IMR-90 (cell line): ENCODE data around the gene MRPL3. TPM values are rescaled to one million over a fixed set of nuclear protein-coding genes. Genes with fewer than 3 reads are reported as not detected.

Experiments used
- ATAC-seq: fragments of 200-7000 bp; cut with Tn5 transposase; 2 replicates; pipeline ENCODE4 v1.9.1; 2020; ENCODE audit warnings: low read depth, mild to moderate bottlenecking, moderate library complexity
- BruUV-seq: library from RNA; stranded (reverse); fragments of 400-500 nt; replicated peaks from 2 replicates; lab custom pipeline; 2021; lab: Mats Ljungman, UMichigan
- CTCF ChIA-PET: fragments of 300-600 bp; formaldehyde crosslinking; extraction: SDS; loops from one replicate; lab custom pipeline; 2021; ENCODE audit warnings: antibody characterized with exemption; lab: Yijun Ruan, JAX
- POLR2A ChIA-PET: fragments of 300-600 bp; sonication (Branson Sonifier 250); formaldehyde crosslinking; loops from one replicate; lab custom pipeline; 2022; ENCODE audit warnings: antibody characterized with exemption; ENCODE audit not compliant: unreplicated experiment; lab: Charles Lee
- DNase-seq: peaks from one replicate; pipeline ENCODE4 v3.0.0; 2013
- H2AFZ ChIP-seq: replicated peaks from 2 replicates; pipeline ENCODE3; 2013; ENCODE audit warnings: low read length, mild to moderate bottlenecking; ENCODE audit not compliant: poor library complexity
- H2AK5ac ChIP-seq: 2 replicates; pipeline ENCODE4 v1.6.1; 2013; ENCODE audit warnings: low read depth, low read length, inconsistent platforms
- H2AK9ac ChIP-seq: replicated peaks from 2 replicates; pipeline ENCODE3; 2013; ENCODE audit warnings: mild to moderate bottlenecking, low read depth, low read length, moderate library complexity; ENCODE audit not compliant: poor library complexity
- H2BK120ac ChIP-seq: 2 replicates; pipeline ENCODE4 v1.6.1; 2013; ENCODE audit warnings: low read depth, low read length, inconsistent platforms
- H2BK15ac ChIP-seq: 3 replicates; pipeline ENCODE4 v1.6.1; 2013; ENCODE audit warnings: low read depth, low read length, inconsistent platforms
- H2BK20ac ChIP-seq: 2 replicates; pipeline ENCODE4 v1.6.1; 2013; ENCODE audit warnings: low read depth, mild to moderate bottlenecking, inconsistent platforms, low read length, moderate library complexity
- H2BK5ac ChIP-seq: 2 replicates; pipeline ENCODE4 v1.6.1; 2013; ENCODE audit warnings: mild to moderate bottlenecking, low read depth, low read length, inconsistent platforms; ENCODE audit not compliant: poor library complexity, severe bottlenecking
- H3K14ac ChIP-seq: replicated peaks from 2 replicates; pipeline ENCODE4 v1.6.1; 2013; ENCODE audit warnings: low read depth, low read length, inconsistent platforms
- H3K18ac ChIP-seq: 2 replicates; pipeline ENCODE4 v1.6.1; 2013; ENCODE audit warnings: low read depth, low read length, control low read depth
- H3K23ac ChIP-seq: 2 replicates; pipeline ENCODE4 v1.6.1; 2013; ENCODE audit warnings: low read depth, low read length, inconsistent platforms
- H3K27ac ChIP-seq: 2 replicates; pipeline ENCODE4 v1.5.1; 2013; ENCODE audit warnings: mild to moderate bottlenecking, control low read depth, low read length; ENCODE audit not compliant: insufficient read depth
- H3K27me3 ChIP-seq: 2 replicates; pipeline ENCODE4 v1.6.1; 2013; ENCODE audit warnings: low read length; ENCODE audit not compliant: control insufficient read depth, insufficient read depth
- H3K36me3 ChIP-seq: 2 replicates; pipeline ENCODE4 v1.6.1; 2013; ENCODE audit warnings: low read length, mixed read lengths; ENCODE audit not compliant: control insufficient read depth, insufficient read depth
- H3K4ac ChIP-seq: 2 replicates; pipeline ENCODE4 v1.6.1; 2013; ENCODE audit warnings: low read depth, low read length, inconsistent platforms
- H3K4me1 ChIP-seq: 2 replicates; pipeline ENCODE4 v1.6.1; 2013; ENCODE audit warnings: low read length, mixed read lengths; ENCODE audit not compliant: control insufficient read depth, insufficient read depth
- H3K4me2 ChIP-seq: 2 replicates; pipeline ENCODE4 v1.6.1; 2013; ENCODE audit warnings: low read depth, mild to moderate bottlenecking, control low read depth, low read length, moderate library complexity
- H3K4me3 ChIP-seq: 2 replicates; pipeline ENCODE4 v1.5.1; 2013; ENCODE audit warnings: low read depth, mild to moderate bottlenecking, control low read depth, low read length, moderate library complexity; ENCODE audit not compliant: insufficient read depth
- H3K56ac ChIP-seq: 2 replicates; pipeline ENCODE4 v1.6.1; 2013; ENCODE audit warnings: low read length, inconsistent platforms; ENCODE audit not compliant: insufficient read depth; ENCODE audit errors: extremely low read depth
- H3K79me1 ChIP-seq, 2 experiments: 2 replicates each; pipeline ENCODE4 v1.6.1; 2013; ENCODE audit warnings: low read length in 2 of 2, inconsistent platforms in 1 of 2, low read depth in 1 of 2
- H3K9ac ChIP-seq: 2 replicates; pipeline ENCODE4 v1.6.1; 2013; ENCODE audit warnings: low read depth, low read length, control low read depth
- H3K9me1 ChIP-seq: 2 replicates; pipeline ENCODE4 v1.6.1; 2013; ENCODE audit warnings: low read length, inconsistent platforms; ENCODE audit not compliant: insufficient read depth
- H3K9me3 ChIP-seq: 2 replicates; pipeline ENCODE4 v1.6.1; 2013; ENCODE audit warnings: low read length; ENCODE audit not compliant: control insufficient read depth, insufficient read depth
- H4K20me1 ChIP-seq: 2 replicates; pipeline ENCODE4 v1.6.1; 2013; ENCODE audit warnings: low read length, inconsistent platforms; ENCODE audit not compliant: insufficient read depth
- H4K5ac ChIP-seq: 2 replicates; pipeline ENCODE4 v1.6.1; 2013; ENCODE audit warnings: mild to moderate bottlenecking, low read depth, low read length, control low read depth
- H4K8ac ChIP-seq, 2 experiments: 2 replicates each; pipeline ENCODE4 v1.6.1; 2013; ENCODE audit warnings: low read depth in 2 of 2, low read length in 2 of 2, control low read depth in 1 of 2, inconsistent platforms in 1 of 2
- H4K91ac ChIP-seq: 2 replicates; pipeline ENCODE4 v1.6.1; 2013; ENCODE audit warnings: low read depth, low read length, inconsistent platforms; ENCODE audit not compliant: insufficient read depth
- FOS ChIP-seq: fragments of 150-350 bp; IDR thresholded peaks from 2 replicates; pipeline ENCODE4 v1.6.1; 2016; ENCODE audit warnings: low read depth, low read length
- RFX5 ChIP-seq: IDR thresholded peaks from 2 replicates; pipeline ENCODE4 v1.8.0; 2012; ENCODE audit warnings: low read depth, mild to moderate bottlenecking, low read length, moderate library complexity
- dilution Hi-C: fragments of 300-500 bp; cut with HindIII; formaldehyde crosslinking; loops from one replicate; pipeline ENCODE4 v1.14.3; 2018; ENCODE audit warnings: low sequenced_read_pairs; ENCODE audit not compliant: unreplicated experiment
- in situ Hi-C: fragments of 300-500 bp; cut with MboI; formaldehyde crosslinking; loops from 3 replicates; pipeline ENCODE4 v1.14.3; 2019; ENCODE audit warnings: low sequenced_read_pairs, inconsistent platforms, mixed read lengths
- intact Hi-C: fragments of 100-400 bp; cut with micrococcal nuclease; formaldehyde crosslinking; loops from 2 replicates; pipeline ENCODE4 v1.10.0; 2022
- polyA plus RNA-seq, 3 experiments: library from polyadenylated mRNA; depleted of rRNA; stranded (reverse); fragments of >200 nt; gene quantifications; 2 replicates each; pipeline ENCODE4 v1.2.3, GENCODE V29; 2012; ENCODE audit warnings: low replicate concordance in 1 of 3
- total RNA-seq: library from RNA; depleted of rRNA; stranded (reverse); fragments of >200 nt; gene quantifications from 2 replicates; pipeline ENCODE4 v1.2.3, GENCODE V29; 2012

The MRPL3 gene
- total and polyA plus RNA-seq, 2 of the 4 experiments (the other 2 are of a cell fraction): 107 to 206 TPM

GRCh38 chr3:131474115-131474514 is 28.7 kb downstream of the MRPL3 start:
- no TSS peak for BruUV-seq
- Histone ChIP-seq H3K9ac (no peak overlapping the region), H4K91ac (no peak overlapping the region), H3K4me2 (no peak overlapping the region), H2BK5ac (no peak overlapping the region), H3K23ac (no peak overlapping the region), H3K9me3 (no peaks in the 10 kb centered on the region), H2AFZ (no peak overlapping the region), H2BK120ac (no peak overlapping the region), H2BK15ac (no peak overlapping the region), H4K5ac (no peak overlapping the region), H4K20me1 (no peaks in the 10 kb centered on the region), H3K18ac (no peak overlapping the region), H4K8ac (no peak overlapping the region), H2AK9ac (no peak overlapping the region), H3K79me1 (peaks cover 9 to 16% of the 10 kb centered on the region in 2 experiments), H3K27me3 (no peaks in the 10 kb centered on the region), H3K27ac (no peak overlapping the region), H3K4me1 (no peaks in the 10 kb centered on the region), H3K14ac (no peak overlapping the region), H3K4ac (no peak overlapping the region), H3K4me3 (no peak overlapping the region), H3K36me3 (peaks cover 2% of the 10 kb centered on the region; the same call in 1 of the 2 replicates), H3K9me1 (no peaks in the 10 kb centered on the region), H3K56ac (no peak overlapping the region), H2BK20ac (no peak overlapping the region), H2AK5ac (no peak overlapping the region)
- ATAC-seq (peak; percentile 59), DNase-seq (no peak)
- dilution Hi-C loops (no loop called here), intact Hi-C loops (loop anchor here (10.0 kb wide), 1 partner anchor 439 kb away; no protein-coding TSS in a partner anchor), in situ Hi-C loops (no loop called here)
- TF ChIP-seq RFX5 (no peak), FOS (no peak)
- CTCF ChIA-PET: no interaction called here
- POLR2A ChIA-PET: no interaction called here
